GM19035 (cell line): Measurements from ENCODE around the gene GRAMD2A.

Source experiments
- ATAC-seq: cut with Tn5 transposase; IDR thresholded peaks from one replicate; pipeline ENCODE4 v1.9.1; 2021; ENCODE audit not compliant: unreplicated experiment

Gene GRAMD2A

DNA sequence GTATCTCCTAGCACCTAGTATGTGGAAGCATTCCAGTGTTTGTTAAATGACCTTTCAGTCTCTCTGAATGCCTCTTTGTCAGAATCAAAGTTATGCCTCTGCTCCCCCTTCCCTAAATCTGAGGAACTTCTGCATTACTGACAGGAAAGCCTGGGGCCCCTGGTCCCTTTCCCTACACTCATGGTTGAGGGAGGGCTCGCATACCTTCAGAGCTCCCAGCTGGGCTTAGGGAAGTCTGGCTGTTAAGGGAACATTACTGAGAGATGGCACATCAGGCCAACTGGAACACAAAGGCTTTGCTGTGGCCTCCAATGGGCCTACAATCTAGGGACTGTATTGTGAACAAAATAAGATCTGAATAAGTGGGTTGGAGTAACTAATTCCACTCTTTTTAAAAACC is 23.1 kb upstream of the GRAMD2A start:
- ATAC-seq, result no peak

DNA sequence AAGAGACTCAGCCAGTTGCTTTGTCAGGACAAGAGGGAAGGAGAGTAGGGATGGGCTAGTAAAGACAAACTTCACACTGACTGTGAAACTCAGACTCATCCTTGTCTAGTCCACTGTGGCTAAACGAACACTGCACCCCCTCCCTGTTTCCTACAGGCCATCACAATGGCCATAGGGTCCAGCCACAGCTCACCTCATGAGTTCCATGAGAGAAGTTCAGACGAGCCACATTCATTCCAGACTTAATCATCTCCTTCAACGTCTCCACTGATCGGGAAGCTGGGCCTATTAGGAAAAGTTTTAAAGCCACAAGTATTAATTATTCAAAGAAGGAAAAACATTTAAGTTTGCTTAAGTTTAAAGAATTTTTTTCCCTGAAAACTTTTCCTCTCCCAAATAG is 19.6 kb upstream of the GRAMD2A start:
- no peak for ATAC-seq

DNA sequence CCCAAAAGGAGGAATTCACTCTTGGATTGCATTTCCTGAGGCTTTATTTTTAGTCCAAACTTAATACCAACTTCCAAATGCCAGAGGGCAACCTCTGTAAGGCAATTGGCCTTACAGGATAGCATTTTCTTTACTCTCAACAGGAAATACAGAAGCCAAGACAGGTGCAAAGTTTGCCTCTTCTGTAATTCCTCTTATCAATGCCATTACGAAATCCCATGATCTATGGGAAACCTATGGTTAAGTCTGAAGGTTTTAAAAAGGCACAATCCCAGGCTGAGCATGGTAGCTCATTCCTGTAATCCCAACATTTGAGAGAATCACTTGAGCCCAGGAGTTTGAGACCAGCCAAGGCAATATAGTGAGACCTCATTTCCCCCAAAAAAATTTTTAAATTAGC is 18.5 kb upstream of the GRAMD2A start:
- ATAC-seq, result no peak

GRCh38 chr15:72207558-72208085 is 10.0 kb upstream of the GRAMD2A start:
- no peak for ATAC-seq

GRCh38 chr15:72206677-72207000 is 9.1 kb upstream of the GRAMD2A start:
- ATAC-seq, result no peak

- ATAC-seq, result no peak
These were observed 8.5 kb upstream of the GRAMD2A start for GRCh38 chr15:72205896-72206676.

GRCh38 chr15:72205273-72205672 is 7.7 kb upstream of the GRAMD2A start:
- ATAC-seq, result no peak

- ATAC-seq, result no peak
These were observed 5.9 kb upstream of the GRAMD2A start for GRCh38 chr15:72203507-72203837.

DNA sequence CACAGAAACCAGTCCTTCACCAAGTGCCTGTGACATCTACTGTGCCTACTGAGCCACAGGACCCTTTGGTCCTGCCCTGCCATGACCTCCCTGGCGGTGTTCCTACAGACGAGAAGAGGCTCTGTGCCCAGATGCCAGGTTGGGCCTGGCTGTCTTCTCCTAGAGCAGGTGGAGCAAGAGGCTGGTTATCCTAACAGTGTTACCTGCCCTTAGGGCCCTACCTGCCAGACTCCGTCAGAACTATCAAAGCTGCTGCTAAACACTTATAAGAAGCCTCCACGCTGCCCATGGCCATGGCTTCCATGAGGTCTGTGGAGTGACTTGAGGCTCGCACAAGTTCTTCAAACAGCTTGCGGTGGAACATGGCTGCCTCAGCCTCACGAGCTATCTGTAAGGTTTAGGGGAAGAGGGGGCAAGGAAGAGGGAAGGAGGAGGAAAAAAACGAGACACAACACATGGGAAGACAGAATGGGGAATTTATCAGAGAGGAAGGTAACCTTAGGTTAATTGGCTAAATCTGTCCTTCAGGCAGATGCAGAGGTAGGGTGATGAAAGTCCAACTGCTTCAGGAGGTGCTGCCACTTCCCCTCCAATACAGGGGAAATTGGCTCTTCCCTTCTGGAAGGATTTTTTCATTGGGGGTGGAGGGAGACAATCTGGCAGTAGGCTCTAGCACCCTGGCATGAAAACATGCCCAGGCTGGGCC is 5.4 kb upstream of the GRAMD2A start:
- ATAC-seq, result no peak

DNA sequence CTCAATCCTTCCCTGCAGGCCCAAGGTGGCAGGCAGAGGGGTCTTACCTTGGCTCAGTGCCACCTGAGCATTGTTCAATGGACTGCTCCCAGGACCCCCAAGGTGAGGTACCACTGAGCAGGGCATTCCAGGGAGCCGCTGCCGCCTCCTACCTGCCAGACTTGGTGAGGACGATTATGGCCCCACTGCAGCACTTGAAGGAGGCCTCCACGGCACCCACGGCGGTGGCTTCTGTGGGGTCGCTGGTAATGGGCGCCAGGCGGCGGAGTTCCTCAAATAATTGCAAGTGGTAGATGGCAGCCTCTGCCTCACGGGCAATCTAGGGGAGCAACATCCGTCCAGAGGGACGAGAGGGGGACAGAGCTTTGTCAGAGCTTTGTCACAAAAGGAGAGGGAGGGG is 4.7 kb upstream of the GRAMD2A start:
- ATAC-seq, result no peak

DNA sequence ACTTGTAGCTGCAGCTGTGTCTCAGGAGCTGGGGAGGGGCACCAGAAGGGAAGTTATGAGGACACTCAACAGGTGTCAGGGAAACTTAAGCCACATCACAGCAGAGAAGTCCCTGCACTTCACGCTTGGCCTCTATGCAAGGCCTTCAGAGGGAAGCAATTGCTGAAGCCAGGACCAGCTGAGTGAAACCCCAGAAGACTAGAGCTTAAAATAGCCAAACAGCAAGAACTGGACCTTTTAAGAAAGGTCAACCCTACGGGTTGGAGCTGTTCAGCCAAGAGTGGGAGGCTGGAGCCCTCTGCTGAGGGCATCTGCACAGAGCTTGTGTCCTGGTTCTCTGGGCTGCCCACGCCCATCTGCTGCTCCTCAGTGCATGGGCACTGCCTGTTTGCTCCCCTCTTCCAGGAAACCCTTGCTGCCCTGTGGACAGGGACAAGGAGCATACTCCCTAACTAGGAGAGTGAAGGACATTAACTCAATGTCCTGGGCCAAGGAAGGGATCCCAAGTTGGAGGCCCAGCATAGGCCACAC is 3.9 kb upstream of the GRAMD2A start:
- no peak for ATAC-seq

GRCh38 chr15:72200395-72201237 is 3.0 kb upstream of the GRAMD2A start:
- no peak for ATAC-seq

- ATAC-seq, result peak; percentile 54
These were observed 2.2 kb upstream of the GRAMD2A start for GRCh38 chr15:72199721-72200212.

DNA sequence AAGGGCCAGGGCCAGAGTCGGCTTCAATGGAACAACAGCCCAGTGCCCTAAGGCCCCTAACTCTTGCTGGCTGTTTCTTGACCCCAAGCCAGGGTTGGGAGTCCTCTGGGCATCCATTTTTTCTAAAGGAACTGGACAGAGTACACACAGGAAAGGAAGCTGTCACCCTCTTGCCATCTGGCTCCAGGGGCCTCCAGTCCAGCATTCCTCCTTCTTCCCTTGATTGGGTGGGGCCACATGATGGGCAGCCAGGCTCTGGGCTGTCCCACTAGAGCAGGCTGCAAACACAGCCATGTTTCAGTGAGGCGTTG is 1.6 kb upstream of the GRAMD2A start:
- ATAC-seq, result no peak

GRCh38 chr15:72198356-72199204 is 993 bp upstream of the GRAMD2A start:
- no peak for ATAC-seq

DNA sequence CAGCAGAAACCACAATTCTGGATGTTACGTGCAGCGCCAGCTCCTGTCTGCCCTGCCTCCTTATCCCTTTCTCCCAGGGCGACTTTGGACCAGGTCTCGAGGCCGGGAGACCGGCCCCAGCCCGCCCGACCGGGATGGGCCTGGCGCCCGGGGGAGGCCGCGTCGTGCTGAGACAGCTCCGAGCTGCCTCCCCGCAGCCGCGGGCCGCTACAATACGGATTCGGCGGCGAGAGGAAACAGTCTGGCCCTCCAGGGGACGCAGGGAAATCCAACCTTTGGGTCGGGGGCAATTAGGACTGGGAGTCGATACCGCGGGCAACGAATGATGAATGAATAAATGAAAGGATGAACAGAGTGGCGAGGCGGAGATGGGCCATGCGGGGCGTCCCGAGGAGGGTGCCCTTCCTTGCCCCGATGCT is 537 bp downstream of the GRAMD2A start:
- no peak for ATAC-seq

DNA sequence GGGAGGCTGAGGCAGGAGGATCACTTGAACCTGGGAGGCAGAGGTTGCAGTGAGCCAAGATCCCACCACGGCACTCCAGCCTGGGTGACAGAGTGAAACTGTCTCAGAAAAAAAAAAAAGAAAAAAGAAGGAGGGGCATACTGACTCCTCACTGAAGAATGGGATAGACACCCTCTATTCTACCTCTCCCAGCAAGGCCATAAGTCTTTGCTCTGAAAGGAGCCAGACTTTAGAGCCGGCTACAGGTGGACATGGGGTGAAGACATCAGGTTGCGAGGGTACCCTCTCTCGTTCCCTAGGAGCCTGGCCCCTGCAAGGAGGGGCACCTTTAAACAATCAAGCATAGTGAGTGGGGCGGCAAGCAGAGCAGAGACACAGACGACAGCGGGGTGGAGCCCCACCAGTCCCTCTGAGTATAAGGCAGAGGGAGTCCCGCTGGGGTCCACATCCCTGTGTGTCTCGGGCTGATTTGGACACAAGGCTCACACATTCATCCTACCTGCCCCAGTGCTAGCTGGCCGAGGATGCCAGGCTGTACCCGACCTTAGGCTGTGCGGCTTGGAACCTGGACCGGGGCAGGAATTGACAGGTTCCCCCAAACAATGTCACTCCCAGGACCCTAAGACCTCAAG is 1.1 kb downstream of the GRAMD2A start:
- no peak for ATAC-seq

- ATAC-seq, result no peak
These were observed 2.5 kb downstream of the GRAMD2A start for GRCh38 chr15:72195101-72195511.

GRCh38 chr15:72193836-72194396 is 3.7 kb downstream of the GRAMD2A start:
- ATAC-seq, result no peak

DNA sequence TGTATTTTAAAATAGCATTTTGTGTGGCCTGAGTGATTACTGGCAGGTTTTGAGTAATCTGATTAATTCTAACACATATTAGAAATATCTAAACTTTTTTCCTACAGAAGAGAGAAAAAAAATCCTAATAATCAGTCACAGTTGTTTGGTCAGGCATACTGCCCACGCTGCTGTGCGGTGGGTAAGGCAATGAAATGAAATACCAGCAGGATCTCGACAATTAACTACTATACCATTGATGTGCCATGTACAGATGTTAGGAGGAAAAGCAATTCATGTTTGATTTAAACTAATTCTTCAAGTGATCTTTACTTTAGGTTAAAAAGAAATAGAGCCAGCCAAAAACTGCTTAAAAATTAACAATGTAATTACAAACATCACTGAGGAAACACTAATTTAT is 5.2 kb downstream of the GRAMD2A start:
- no peak for ATAC-seq
